Pulmonary artery endothelial cell (primary cell): Measurements from ENCODE around the gene PRR7. TPM values are rescaled to one million over a fixed set of nuclear protein-coding genes. Genes with fewer than 3 reads are reported as not detected.

Source experiments
- DNase-seq: peaks from one replicate; pipeline ENCODE4 v3.0.0-alpha.2; 2011; ENCODE audit warnings: low read depth, low spot score
- total RNA-seq: library from RNA; depleted of rRNA; stranded (reverse); fragments of >200 nt; gene quantifications from 2 replicates; pipeline ENCODE4 v1.2.3, GENCODE V29; 2014

PRR7 gene
- total RNA-seq, 1 donor from 2014 or later, result 9.4 TPM

GRCh38 chr5:177450667-177451424 lies 4.2 kb downstream of the PRR7 start:
- no peak for DNase-seq

GRCh38 chr5:177452688-177453638 lies 6.3 kb downstream of the PRR7 start:
- DNase-seq, result peak; percentile 50

GRCh38 chr5:177453852-177454396 lies 7.3 kb downstream of the PRR7 start:
- DNase-seq, result no peak

GRCh38 chr5:177454397-177455035 lies 7.9 kb downstream of the PRR7 start:
- no peak for DNase-seq

- DNase-seq, result no peak
Measured at GRCh38 chr5:177455036-177455660, 8.5 kb downstream of the PRR7 start.

GRCh38 chr5:177455661-177456590 lies 9.3 kb downstream of the PRR7 start:
- DNase-seq, result peak; percentile 60

GRCh38 chr5:177456591-177456964 lies 10.0 kb downstream of the PRR7 start:
- no peak for DNase-seq

GRCh38 chr5:177456976-177457851 lies 10.6 kb downstream of the PRR7 start:
- DNase-seq, result peak; percentile 93

- no peak for DNase-seq
Measured at GRCh38 chr5:177457852-177458681, 11.5 kb downstream of the PRR7 start.

GRCh38 chr5:177458912-177459350 lies 12.3 kb downstream of the PRR7 start:
- DNase-seq, result no peak

- no peak for DNase-seq
Measured at GRCh38 chr5:177459357-177459756, 12.7 kb downstream of the PRR7 start.

- no peak for DNase-seq
Measured at GRCh38 chr5:177459819-177460628, 13.4 kb downstream of the PRR7 start.

GRCh38 chr5:177462021-177462670 lies 15.5 kb downstream of the PRR7 start:
- no peak for DNase-seq

GRCh38 chr5:177465044-177465443 lies 18.4 kb downstream of the PRR7 start:
- DNase-seq, result no peak

GRCh38 chr5:177466861-177467260 lies 20.2 kb downstream of the PRR7 start:
- no peak for DNase-seq

- DNase-seq, result no peak
Measured at GRCh38 chr5:177467436-177467835, 20.8 kb downstream of the PRR7 start.

- no peak for DNase-seq
Measured at GRCh38 chr5:177468329-177468684, 21.7 kb downstream of the PRR7 start.
